ENCODE data around the gene CISD2. TPM values are rescaled to one million over a fixed set of nuclear protein-coding genes. Genes with fewer than 3 reads are reported as not detected.
"Not testable (repeated sequence)": the region's sequence is repeated elsewhere in the genome, so short reads cannot be mapped to it uniquely, and the experiment has no call there.

Gene CISD2
- total RNA-seq, 1 donor from 2014 or later: 14.1 TPM

GRCh38 chr4:102843273-102843672 is 25.5 kb upstream of the CISD2 start:
- DNase-seq (no peak), ATAC-seq (ENCODE audit: poor library complexity) (no peak)
- intact Hi-C loops (cut with DNase I): no loop called here

GRCh38 chr4:102843938-102844337 is 24.9 kb upstream of the CISD2 start:
- DNase-seq (no peak), ATAC-seq (ENCODE audit: poor library complexity) (no peak)
- intact Hi-C loops (cut with DNase I): no loop called here

- intact Hi-C loops (cut with DNase I): no loop called here
- no peak for ATAC-seq (ENCODE audit: poor library complexity)
These were observed 21.1 kb upstream of the CISD2 start for GRCh38 chr4:102847687-102848086.

GRCh38 chr4:102849579-102850104 is 19.1 kb upstream of the CISD2 start:
- ATAC-seq (ENCODE audit: poor library complexity): no peak
- no peak for DNase-seq
- intact Hi-C loops (cut with DNase I): no loop called here

More at GRCh38 chr4:102847687-102848086, 21.1 kb upstream of the CISD2 start:
- DNase-seq: no peak

GRCh38 chr4:102850370-102850769 is 18.4 kb upstream of the CISD2 start:
- ATAC-seq (ENCODE audit: poor library complexity) (no peak), DNase-seq (no peak)
- intact Hi-C loops (cut with DNase I): no loop called here

GRCh38 chr4:102858828-102859464 is 9.8 kb upstream of the CISD2 start:
- DNase-seq (no peak), ATAC-seq (ENCODE audit: poor library complexity) (no peak)
- intact Hi-C loops (cut with DNase I): no loop called here

GRCh38 chr4:102860611-102861324 is 8.0 kb upstream of the CISD2 start:
- intact Hi-C loops (cut with DNase I): no loop called here
- DNase-seq (no peak), ATAC-seq (ENCODE audit: poor library complexity) (no peak)

GRCh38 chr4:102862016-102862415 is 6.8 kb upstream of the CISD2 start:
- DNase-seq: no peak
- intact Hi-C loops (cut with DNase I): no loop called here
- no peak for ATAC-seq (ENCODE audit: poor library complexity)

GRCh38 chr4:102862747-102863146 is 6.0 kb upstream of the CISD2 start:
- intact Hi-C loops (cut with DNase I): no loop called here
- peak; percentile 60 for ATAC-seq (ENCODE audit: poor library complexity)
- DNase-seq: no peak

- DNase-seq; ATAC-seq (ENCODE audit: poor library complexity): not testable (repeated sequence)
- intact Hi-C loops (cut with DNase I): loop anchor here (5.0 kb wide), 1 partner anchor 38 kb away; the partner anchor contains the start of gene UBE2D3
These were observed 3.5 kb upstream of the CISD2 start for GRCh38 chr4:102865327-102865726.

GRCh38 chr4:102867278-102868152 is 1.3 kb upstream of the CISD2 start:
- intact Hi-C loops (cut with DNase I): loop anchor here (5.0 kb wide), 1 partner anchor 40 kb away; the partner anchor contains the start of gene UBE2D3
- no peak for ATAC-seq (ENCODE audit: poor library complexity)
- no peak for DNase-seq

- intact Hi-C loops (cut with DNase I): loop anchor here (5.0 kb wide), 1 partner anchor 41 kb away; the partner anchor contains the start of gene UBE2D3
- peak; percentile 62 for ATAC-seq (ENCODE audit: poor library complexity)
- DNase-seq: peak; percentile 43
These were observed 525 bp upstream of the CISD2 start for GRCh38 chr4:102868153-102868780.

- no peak for DNase-seq
- ATAC-seq (ENCODE audit: poor library complexity): no peak
- intact Hi-C loops (cut with DNase I): loop anchor here (5.0 kb wide), 1 partner anchor 42 kb away; the partner anchor contains the start of gene UBE2D3
These were observed 891 bp downstream of the CISD2 start for GRCh38 chr4:102869569-102870197.

- ATAC-seq (ENCODE audit: poor library complexity) (no peak), DNase-seq (no peak)
- intact Hi-C loops (cut with DNase I): no loop called here
These were observed 3.0 kb downstream of the CISD2 start for GRCh38 chr4:102871772-102872171.

GRCh38 chr4:102877477-102878106 is 8.8 kb downstream of the CISD2 start:
- intact Hi-C loops (cut with DNase I); ATAC-seq (ENCODE audit: poor library complexity); DNase-seq: not testable (repeated sequence)

GRCh38 chr4:102878349-102878748 is 9.6 kb downstream of the CISD2 start:
- DNase-seq; intact Hi-C loops (cut with DNase I): not testable (repeated sequence)
- peak; percentile 61 for ATAC-seq (ENCODE audit: poor library complexity)

- intact Hi-C loops (cut with DNase I): no loop called here
- ATAC-seq (ENCODE audit: poor library complexity): no peak
- no peak for DNase-seq
These were observed 10.1 kb downstream of the CISD2 start for GRCh38 chr4:102878901-102879300.

GRCh38 chr4:102881343-102881742 is 12.6 kb downstream of the CISD2 start:
- intact Hi-C loops (cut with DNase I): no loop called here
- DNase-seq (no peak), ATAC-seq (ENCODE audit: poor library complexity) (no peak)

Data from Right ventricle myocardium superior (tissue), 1 donor.